Left hindlimb (tissue), 1 donor: Measurements from ENCODE around the gene TEDC1.

ENCODE experiments used
- DNase-seq: peaks from one replicate; pipeline ENCODE4 v3.0.0-alpha.2; 2018

Gene TEDC1

DNA sequence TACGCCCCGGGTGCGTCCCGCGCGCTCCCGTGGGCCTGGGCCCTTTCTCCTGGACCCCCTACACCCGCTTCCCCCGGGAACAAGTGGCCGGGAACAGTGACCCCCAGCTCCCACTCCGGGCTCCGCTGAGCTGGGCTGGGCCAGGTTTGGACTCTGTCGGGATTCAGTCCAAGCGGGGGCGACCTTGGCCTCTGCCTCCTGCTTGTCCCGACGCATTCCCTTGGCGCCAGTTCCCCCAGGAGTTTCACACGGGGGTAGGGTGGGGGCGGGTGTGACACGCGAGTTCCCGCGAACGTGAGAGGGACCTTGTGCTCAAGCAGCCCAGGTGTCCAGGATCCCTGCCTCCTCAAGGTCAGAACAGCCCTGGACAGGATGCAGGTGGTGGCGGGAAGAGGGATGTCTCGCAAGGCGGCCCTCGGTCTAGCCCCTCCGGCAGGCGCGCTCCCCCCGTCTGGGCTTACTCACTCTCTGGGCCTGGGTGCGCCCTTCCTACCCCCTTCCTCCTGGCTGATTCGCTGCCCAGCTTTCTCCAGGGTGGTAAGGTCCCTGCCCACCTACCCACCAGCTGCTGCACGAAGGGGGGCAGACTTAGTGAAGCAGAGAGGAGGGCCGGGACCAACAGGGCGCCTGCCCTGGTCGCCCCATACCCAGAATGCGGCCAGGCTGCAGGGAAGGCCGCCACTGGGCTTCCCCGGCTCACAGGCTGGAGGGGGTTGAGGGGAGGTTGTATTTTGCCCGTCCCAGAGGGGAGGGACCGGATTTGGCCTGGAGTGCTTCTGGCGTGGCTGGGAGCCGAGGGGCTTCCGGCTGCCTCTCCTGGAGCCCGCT lies 15.6 kb upstream of the TEDC1 start:
- peak; percentile 76 for DNase-seq

DNA sequence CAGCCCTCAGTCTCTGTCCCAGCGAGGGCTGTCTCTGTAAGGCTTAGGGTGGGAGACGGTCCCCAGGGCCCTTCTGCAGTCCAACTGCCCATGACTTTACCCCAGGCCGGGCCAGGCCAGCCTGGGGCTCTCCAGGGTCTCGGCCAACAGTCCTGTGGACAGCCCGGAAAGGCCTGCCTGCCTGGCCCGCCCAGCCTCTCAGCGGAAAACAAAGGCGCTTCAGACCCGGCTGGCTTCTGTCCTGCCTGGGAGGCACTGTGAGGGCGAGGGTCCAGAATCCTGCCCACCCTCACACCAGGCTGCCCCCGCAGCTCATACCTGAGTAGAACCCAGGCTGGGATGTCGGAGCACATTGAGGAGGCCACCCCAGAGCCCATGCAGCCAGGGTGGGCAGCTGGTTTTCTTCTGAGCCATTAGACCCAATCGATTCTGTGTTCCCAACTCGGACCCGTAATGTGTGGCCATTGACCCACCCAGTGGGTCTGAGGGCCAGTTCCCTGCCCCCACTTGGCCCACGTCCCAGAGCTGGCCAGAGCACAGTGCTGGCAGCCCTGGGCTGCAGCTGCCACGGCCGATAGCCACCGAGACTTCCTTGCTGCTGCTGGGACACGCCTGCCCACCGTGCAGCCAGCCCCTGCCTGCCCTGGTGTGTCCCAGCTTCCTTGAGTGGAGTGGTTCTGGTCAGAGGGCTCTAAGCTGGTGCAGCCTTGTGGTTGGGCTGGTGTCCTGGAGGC lies 14.8 kb upstream of the TEDC1 start:
- DNase-seq: peak; percentile 80

DNA sequence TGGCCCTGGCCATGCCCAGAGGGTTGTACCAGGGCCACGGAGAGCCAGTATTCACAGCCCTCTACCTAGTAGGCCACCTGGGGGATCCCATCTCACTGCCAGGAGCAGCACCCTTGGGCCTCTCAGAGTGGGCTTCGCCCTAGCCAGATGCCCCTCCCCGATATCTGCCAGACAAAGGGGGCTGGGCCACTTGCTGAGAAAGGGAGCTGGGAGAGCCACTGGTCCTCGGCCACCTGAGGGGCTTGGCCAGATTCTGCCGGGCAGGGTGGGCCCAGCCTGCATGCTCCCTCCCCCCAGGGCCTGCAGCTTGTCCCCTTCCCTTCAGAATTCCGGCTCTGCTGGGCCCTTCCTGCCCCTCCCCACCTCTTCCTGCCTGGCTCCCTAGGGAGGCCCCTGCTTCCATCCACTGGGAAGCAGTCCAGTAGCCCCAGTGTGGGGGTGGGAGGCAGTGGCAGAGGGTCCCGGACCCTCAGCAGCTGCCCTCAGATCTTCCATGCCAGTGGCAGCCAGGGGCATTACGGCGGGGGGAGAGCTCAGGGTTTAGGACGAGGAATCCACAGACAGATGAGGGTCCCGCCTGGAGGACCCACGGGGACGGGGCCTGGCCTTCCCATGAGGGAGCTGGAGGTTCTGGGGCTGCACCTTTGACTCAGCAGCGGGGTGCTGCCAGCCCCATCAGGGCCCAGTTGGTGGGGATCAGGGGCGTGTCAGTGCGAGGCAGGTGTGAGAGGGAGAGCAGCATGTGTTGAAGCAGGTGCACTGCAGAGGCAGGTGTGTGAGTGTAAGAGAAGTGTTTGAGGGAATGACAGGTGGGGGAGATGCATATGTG lies 14.0 kb upstream of the TEDC1 start:
- no peak for DNase-seq

DNA sequence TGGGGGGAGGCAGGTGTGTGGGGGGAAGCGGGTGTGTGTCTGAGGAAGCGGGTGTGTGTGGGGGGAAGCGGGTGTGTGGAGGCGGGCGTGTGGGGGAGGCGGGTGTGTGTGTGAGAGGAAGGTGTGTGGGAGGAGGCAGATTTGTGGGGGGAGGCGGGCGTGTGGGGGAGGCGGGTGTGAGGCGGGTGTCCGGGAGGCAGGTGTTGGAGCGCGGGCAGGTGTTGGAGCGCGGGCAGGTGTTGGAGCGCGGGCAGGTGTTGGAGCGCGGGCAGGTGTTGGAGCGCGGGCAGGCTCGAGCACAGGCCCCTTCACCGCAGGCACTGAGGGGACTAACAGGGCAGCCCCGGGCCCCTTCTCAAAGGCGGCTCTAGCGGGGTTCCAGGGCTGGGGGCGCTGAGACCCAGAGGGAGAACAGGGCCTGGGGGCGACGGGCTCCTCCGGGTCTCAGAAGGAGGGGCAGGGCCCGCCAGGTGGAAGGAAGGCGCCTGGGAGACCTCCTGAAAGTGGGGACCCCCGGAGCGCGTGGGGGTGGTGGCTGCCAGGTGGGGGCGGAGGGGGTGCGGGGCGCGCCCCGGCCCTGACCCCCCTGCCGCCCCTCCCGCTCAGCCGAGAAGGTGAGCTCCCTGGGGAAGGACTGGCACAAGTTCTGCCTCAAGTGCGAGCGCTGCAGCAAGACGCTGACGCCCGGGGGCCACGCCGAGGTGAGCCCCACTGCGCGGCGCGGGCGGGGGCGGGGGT lies 13.2 kb upstream of the TEDC1 start:
- no peak for DNase-seq

DNA sequence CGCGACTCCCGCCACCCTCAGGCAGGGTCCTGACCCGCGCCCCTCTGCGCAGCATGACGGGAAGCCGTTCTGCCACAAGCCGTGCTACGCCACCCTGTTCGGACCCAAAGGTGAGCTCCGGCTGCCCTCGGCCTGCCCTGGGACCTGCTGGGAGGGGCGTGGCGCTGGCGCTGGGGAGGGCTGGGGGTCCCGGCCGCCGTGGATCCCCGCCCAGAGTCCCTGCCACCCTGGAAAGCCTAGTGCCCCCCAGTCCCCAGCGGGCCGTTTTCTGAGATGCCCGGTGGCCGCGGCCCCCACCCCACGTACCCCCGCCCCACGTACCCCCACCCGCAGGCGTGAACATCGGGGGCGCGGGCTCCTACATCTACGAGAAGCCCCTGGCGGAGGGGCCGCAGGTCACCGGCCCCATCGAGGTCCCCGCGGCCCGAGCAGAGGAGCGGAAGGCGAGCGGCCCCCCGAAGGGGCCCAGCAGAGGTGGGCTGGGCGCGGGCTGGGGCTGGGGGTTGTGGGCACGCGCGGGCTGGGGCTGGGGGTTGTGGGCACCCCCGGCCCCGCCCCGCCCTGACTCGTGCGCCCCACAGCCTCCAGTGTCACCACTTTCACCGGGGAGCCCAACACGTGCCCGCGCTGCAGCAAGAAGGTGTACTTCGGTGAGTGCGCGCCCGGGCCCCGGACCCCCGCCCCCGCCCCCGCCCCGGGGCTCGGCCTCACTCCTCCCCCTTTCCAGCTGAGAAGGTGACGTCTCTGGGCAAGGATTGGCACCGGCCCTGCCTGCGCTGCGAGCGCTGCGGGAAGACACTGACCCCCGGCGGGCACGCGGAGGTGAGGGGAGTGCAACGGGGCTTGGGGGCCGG lies 12.4 kb upstream of the TEDC1 start:
- no peak for DNase-seq

DNA sequence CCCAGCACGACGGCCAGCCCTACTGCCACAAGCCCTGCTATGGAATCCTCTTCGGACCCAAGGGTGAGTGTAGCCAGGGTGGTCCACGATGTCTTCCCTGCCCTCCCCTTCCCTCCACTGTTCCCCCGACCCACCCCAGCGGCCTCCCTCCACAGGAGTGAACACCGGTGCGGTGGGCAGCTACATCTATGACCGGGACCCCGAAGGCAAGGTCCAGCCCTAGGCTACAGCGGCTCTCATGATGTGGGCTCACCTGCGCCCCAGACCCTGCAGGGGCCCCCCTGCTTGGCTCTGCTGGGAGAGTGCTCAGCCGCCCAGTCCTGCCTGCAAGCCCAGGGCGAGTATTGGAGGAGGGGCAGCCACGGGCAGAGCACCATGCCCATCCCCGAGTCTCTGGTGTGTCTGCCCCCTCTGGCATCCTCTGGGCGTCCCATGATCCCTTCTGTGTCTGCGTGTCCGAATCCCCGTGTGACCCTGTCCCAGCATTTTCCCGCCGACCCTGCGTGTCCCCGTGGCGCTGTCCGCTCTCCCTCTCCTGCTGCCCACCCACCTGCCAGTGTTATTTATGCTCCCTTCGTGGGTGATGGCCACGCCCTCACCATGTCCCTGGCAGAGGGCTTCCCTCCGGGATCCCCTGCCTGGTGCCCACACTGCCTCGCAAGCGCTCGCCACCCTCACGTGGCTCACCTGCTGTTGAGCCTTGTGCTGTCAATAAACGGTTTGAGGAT lies 11.5 kb upstream of the TEDC1 start:
- DNase-seq: no peak

DNA sequence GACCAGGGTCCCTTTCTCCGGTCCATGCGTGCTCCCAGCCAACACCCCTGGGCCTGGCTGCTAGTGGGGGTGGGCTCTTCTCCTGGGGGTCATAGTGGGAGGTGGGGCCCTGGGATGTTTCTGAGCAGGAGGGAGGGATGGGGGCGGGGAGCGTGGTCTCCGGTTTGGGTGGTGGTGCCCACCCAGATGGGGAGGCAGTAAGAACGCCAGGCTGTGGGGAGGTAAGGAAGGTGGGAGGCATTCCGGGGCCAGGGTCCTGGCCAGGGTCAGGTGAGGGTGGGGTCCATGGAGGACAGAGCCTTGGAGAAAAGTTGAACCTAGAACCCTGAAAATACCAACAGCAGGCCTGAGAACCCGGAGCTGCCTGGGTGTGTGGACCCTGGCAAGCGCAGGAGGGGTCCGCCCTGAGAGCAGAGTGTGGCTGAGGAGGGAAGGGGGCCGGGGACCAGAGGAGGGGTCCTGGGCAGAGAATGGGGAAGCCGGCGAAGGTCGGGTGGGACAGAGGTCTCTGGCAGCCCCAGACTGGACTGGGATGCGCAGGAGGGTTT lies 10.8 kb upstream of the TEDC1 start:
- no peak for DNase-seq

DNA sequence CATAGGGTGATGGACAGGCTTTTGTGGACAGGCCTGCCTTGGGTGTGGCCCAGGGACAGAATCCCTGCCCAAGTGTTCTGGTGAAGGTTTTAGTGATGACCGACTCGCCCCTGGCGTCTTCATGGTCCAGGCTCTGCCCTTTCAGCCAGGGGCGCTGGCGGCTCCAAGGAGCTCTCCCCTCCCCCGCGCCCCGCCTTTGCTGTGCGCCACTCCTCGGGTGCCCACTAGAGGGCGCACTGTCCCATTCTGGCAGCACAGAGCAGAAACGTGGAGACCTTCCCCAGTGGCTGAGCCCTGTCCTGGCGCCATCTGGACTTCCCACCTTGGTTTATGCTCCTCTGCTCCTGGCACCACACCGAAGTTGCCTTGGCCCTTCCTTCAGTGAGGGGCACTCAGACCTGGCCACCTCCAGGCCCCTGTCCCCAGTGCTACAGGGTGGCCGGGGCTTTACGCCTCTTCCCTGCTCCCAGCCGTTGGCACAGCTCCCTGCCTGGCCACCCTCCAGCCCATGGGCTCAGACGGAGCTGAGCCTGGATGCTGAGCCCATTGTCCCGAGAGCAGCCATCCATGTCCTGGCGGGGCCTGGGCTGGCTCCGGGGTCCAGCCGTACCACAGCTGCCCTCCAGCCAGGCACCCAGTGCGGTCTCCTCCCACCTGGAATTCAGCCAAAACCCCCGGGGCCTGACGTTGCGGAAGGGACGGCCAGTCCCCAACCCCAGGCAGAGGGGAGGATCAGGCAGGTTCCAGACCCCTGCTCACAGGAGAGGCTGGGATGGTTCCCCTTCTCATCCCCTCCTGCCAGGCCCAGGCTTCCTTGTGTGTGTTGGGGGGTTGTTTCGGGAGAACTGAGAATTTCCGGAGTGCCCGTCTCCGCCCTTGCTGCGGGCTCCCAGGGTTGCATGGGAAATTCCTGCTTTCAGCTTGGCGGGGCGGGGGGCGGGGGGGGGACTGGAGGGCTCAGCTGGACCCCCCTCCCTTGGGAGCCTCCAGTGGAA lies 9.9 kb upstream of the TEDC1 start:
- peak; percentile 95 for DNase-seq

DNA sequence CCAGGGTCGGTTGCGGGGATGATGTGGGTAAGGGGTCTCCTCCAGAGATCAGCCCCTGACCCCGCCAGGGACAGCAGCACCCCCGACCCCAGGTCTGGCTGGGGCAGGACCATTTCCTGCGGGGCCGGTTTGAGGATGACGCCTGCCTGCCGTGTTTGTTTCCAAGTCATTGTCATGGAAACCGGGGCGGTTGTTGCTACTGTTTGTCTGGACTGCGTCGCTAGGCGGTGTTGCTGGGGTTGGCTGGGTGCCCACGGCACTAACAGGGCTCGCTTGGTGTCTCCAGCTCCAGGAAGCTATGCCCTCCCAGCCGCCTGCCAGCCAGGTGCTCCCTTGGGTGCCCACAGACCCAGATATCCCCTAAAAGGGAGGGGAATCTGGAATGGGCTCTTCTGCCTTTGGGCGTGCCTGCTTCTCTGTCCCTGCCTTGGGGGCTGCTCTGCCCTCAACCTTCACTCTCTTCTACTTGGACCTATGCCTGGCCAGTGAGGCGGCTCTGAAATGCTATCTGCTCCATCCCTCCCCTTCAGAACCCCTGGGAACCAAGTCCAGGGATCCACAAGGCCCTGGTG lies 9.1 kb upstream of the TEDC1 start:
- peak; percentile 96 for DNase-seq

DNA sequence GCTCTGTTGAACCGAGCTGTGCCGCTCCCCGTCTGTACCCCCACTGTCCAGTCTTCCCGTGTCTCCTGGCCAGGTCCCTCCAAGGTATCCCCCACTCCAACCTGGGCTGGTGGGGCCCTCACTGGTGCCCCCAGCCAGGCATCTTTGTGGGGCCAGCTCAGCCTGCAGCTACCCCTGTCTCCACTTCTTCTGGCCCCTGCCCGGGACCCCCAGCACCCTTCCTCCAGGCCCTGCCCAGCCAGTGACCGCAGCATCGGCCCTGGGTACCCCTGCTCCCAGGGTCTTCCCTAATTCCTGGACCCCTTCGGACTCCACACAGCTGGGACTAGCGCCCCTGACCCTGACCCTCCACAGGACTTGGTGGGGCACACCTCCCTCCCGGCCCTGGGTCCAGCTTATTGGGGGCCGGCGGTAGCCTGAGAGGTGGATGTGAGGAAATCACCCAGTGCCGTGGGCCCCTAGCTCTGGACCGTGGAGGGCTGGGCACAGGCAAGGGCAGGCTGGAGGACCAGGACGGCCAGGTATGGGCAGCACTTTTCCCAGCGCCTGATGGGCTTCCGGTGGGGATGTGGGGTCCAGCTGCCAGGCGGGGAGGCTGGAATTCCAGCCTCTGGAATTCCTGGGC lies 8.4 kb upstream of the TEDC1 start:
- no peak for DNase-seq

DNA sequence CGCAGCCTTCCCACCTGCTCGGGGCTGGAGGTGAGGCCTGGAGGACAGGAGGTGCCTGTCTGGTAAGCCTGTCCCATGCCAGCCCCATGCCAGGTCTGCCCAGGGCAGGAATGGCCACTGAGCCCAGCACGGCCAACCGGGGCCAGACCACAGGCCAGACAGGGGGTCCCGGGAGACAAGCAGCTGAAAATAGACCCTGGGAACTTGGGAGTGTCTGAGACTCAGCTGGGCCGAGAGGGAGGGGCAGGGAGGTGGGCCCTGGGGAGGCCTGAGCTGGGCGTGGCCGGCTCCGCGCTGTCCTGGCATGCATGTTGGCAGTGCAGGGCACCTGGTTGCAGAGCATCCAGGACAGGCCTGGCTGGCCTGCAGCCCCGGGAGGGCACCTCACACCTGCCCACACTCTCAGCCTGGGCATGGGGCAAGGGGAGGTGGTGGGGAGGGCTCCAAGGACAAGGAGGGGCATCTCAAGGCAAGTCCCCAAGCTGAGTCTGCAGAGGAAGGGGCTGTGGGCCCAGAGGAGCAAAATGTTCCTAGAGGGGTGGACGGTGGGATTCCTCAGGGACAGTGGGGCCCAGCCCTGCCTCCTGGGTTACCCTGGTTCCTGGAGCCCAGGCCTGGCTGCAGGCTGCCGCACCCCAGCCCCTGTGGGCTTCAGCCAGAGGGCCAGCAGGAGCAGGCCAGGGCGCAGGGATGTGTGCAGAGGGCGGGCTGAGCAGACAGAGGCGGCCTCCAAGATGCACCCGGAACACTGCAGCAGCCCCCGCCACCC lies 7.6 kb upstream of the TEDC1 start:
- peak; percentile 66 for DNase-seq

DNA sequence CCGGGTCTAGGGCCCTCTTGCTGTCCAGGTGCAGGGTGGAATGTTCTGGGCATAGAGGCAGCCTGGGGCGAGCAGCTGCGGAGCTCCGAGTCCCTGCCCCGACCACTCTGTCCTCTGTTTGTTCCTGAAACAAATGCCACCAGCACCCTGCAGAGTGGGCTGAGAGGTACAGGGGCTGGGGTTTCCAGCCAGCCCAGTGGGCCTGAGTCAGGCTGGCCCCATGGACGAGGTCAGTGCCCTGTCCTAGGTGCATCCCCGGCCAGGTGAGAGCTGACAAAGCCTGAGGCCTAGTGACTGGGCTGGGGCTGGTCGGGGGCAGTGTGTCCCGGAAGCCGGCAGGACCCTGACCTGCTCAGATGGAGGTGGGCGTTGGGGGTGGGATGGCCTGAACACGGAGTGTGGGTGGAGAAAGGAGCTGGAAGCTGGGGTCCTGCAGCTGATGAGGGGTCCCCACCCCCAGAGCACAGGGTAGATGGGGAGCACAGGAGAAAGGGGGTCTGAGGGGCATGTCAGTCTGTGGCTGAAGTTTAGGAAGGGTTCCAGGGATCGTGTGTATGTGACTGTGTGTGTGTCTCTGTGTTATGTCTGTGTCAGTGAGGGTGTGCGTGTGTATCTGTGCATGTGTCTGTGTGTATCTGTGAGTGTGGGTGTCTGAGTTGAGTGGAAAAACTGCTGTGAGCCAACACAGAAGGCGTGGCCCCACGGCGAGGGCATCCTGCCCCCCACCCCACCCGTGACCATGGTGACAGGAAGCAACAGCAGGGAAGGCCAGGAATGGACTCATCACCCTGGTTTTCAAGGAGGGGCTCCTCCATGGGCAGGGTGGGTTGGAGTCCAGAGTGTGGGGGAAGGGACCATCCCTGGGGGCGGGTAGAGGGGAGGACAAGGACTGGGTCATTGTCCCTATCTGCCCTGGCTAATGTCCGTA lies 6.7 kb upstream of the TEDC1 start:
- DNase-seq: peak; percentile 73

DNA sequence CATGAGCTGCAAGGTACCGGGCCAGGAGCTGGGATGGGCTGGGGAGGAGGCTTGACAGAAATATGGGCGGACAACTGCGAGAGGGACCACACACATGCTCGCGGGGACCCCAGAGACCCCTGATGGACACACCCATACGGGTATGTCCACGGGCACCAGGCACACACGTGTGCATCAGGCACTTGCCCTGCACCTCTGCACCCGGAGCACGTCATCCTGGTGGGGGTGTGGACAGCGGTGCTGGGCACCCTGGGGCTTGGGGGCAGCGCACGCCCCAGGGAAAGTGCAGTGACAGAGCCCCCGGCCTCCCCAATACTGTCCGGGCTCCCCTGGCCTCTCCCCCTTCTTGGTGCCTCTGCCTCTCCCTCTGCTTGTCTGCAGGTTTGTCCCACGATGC lies 6.1 kb upstream of the TEDC1 start:
- peak; percentile 32 for DNase-seq

DNA sequence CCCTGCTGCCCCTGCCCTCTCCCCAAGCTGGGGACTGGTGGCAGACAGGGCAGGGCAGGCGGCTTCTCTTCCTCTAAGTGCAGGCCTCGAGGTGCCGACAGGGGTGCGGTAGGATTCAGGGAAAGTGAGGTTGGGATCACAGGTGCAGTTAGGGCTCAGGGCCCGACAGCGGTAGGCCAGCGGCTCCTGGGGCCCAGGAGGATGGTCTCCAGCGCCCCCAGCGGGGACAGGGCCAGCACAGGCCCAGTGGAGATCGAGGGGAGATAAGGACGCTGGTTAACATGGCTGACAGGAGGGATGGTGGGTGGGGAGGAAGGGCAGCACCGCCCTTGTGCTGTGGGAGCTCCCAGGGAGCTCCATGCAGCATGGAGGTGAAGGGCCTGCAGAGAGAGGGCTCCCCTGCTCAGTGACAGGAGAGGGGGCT lies 5.3 kb upstream of the TEDC1 start:
- peak; percentile 54 for DNase-seq

DNA sequence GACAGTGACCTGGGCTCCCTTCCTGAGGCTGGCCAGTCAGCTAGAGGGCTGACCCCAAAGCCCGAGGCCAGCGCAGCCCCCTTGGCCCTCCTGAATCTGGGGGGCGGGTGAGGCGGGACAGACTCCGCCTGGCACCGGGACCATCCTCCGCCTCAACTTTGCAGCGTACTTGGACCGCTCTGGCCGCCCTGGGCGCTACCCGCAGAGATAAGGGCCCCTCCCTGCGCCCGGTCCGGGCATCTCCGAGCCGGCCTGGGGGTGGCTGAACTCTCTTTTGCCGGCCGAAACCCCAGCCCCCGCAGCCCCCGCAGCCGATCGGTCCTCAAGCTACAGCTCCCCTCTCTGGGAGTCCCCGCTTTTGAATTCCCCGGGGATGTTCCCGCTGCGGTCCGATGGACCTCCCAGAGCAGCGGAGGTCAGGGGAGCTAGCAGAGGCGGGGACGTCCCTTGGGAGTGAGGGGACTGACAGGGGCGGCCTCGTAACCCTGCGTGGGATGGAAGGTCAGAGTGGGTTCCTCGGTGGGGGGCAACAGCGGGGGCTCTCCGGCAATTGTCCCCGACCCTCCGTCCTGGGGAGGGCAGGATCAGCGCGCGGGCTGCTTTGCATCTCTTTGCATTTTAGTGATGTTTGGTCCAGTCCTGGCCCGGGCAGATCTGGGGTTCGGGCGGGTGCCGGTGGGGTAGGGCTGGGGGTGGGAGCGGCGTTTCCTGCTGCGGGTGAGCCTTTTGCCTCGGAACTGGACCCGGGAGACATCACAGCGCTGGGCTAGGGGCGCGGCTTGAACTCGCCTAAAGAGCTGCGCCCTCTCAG lies 4.7 kb upstream of the TEDC1 start, which contains the start of gene CRIP1:
Gene CRIP1, plus strand, starts transcription at position 724 of the 811 bp plus-strand sequence. CDS start 374 bp downstream, outside the sequence.
- peak; percentile 62 for DNase-seq
